ENCODE data around the gene ZNF318.
A peak's percentile ranks its signal among the peaks of the same experiment; 100 is the strongest.

GRCh38 chr6:43369174-43370002 lies at the start of gene ZNF318:
- TF ChIP-seq CTCF (IDR thresholded peaks at IDR 0.05 in 8 of 11, conservative IDR thresholded peaks at IDR 0.05 in 3 of 11) (peak in 2 of 11 experiments; percentile 24 to 36), POLR2A (IDR thresholded peaks at IDR 0.05) (peak in 2 of 3 donors; percentile 31 to 39)

Measured in spleen (tissue), 7 donors.